Adrenal gland (tissue), 5 donors: ENCODE data around the gene SMURF1.
"Not testable (repeated sequence)": the region's sequence is repeated elsewhere in the genome, so short reads cannot be mapped to it uniquely, and the experiment has no call there.

Source experiments
- POLR2A ChIP-seq, 2 donors: fragments of 450-650 bp; IDR thresholded peaks; one replicate each; pipeline ENCODE4 v1.6.1; 2017; ENCODE audit warnings: antibody characterized with exemption in 2 of 2, mild to moderate bottlenecking in 2 of 2, moderate library complexity in 1 of 2
- TF ChIP-seq, protein P1 (sequence below), 6 experiments: fragments of 450-650 bp in 4 of 6; fragments of 200-600 bp in 2 of 6; sonication (generic) in 1 of 6; IDR thresholded peaks; 1 replicate in 5 of 6; 2 replicates in 1 of 6; pipeline versions ENCODE4 v1.5.1 to v1.8.0; 2016 to 2021; ENCODE audit warnings: antibody characterized with exemption in 6 of 6, mild to moderate bottlenecking in 2 of 6, moderate library complexity in 1 of 6
- donor health status: DM: no; HTN: no; CAD: no.

GRCh38 chr7:99103836-99104235 lies 40.1 kb downstream of the SMURF1 start:
- TF ChIP-seq, protein P1, sequence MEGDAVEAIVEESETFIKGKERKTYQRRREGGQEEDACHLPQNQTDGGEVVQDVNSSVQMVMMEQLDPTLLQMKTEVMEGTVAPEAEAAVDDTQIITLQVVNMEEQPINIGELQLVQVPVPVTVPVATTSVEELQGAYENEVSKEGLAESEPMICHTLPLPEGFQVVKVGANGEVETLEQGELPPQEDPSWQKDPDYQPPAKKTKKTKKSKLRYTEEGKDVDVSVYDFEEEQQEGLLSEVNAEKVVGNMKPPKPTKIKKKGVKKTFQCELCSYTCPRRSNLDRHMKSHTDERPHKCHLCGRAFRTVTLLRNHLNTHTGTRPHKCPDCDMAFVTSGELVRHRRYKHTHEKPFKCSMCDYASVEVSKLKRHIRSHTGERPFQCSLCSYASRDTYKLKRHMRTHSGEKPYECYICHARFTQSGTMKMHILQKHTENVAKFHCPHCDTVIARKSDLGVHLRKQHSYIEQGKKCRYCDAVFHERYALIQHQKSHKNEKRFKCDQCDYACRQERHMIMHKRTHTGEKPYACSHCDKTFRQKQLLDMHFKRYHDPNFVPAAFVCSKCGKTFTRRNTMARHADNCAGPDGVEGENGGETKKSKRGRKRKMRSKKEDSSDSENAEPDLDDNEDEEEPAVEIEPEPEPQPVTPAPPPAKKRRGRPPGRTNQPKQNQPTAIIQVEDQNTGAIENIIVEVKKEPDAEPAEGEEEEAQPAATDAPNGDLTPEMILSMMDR (IDR thresholded peaks at IDR 0.05) = not testable (repeated sequence)
- TF ChIP-seq POLR2A (IDR thresholded peaks at IDR 0.05) = not testable (repeated sequence)
